SK-N-MC (cell line): Measurements from ENCODE around the gene GABARAP.
A peak's percentile ranks its signal among the peaks of the same experiment; 100 is the strongest.

Source experiments
- DNase-seq: peaks from one replicate; pipeline ENCODE4 v3.0.0-alpha.2; 2011; ENCODE audit warnings: low read depth, low spot score
- H3K27ac ChIP-seq: fragments of 200-600 bp; sonication (generic); 2 replicates; pipeline ENCODE4 v1.5.1; 2016; ENCODE audit warnings: mixed run types
- H3K36me3 ChIP-seq: fragments of 200-600 bp; sonication (generic); 2 replicates; pipeline ENCODE4 v1.6.1; 2017; ENCODE audit warnings: antibody characterized with exemption, low read length, mixed read lengths; ENCODE audit not compliant: insufficient read depth
- H3K4me3 ChIP-seq: fragments of 200-600 bp; sonication (generic); 2 replicates; pipeline ENCODE4 v1.5.1; 2016
- H3K9ac ChIP-seq: fragments of 200-600 bp; sonication (generic); 2 replicates; pipeline ENCODE4 v1.8.0; 2017; ENCODE audit warnings: mixed run types, mixed read lengths; ENCODE audit not compliant: insufficient read length
- H3K9me3 ChIP-seq: fragments of 200-600 bp; sonication (generic); 2 replicates; pipeline ENCODE4 v1.6.1; 2017; ENCODE audit warnings: low read depth, mild to moderate bottlenecking, antibody characterized with exemption, low read length, moderate library complexity, mixed read lengths
- EZH2 ChIP-seq: fragments of 200-600 bp; sonication (generic); IDR thresholded peaks from one replicate; pipeline ENCODE4 v1.6.1; 2017; ENCODE audit warnings: antibody characterized with exemption
- FOXP2 ChIP-seq: optimal IDR thresholded peaks from 2 replicates; pipeline ENCODE3; 2011; ENCODE audit warnings: mild to moderate bottlenecking, moderate library complexity; ENCODE audit not compliant: insufficient read depth; ENCODE audit errors: extremely low read length, control extremely low read depth
- POLR2AphosphoS5 ChIP-seq: IDR thresholded peaks from 2 replicates; pipeline ENCODE4 v1.6.1; 2012; ENCODE audit warnings: mild to moderate bottlenecking, low read depth, low read length, borderline replicate concordance

The GABARAP gene

GRCh38 chr17:7233701-7234082 is 8.6 kb downstream of the GABARAP start:
- Histone ChIP-seq H3K9me3 (no peaks in the 10 kb centered on the region), H3K9ac (peak overlapping the region; percentile 88), H3K36me3 (peaks cover 48% of the 10 kb centered on the region), H3K27ac (peak overlapping the region; percentile 80), H3K4me3 (peak overlapping the region; percentile 80)
- TF ChIP-seq POLR2AphosphoS5 (no peak), FOXP2 (no peak), EZH2 (no peak)
- no peak for DNase-seq

GRCh38 chr17:7232114-7232513 is 10.1 kb downstream of the GABARAP start:
- DNase-seq, result no peak
- Histone ChIP-seq H3K9ac (peak overlapping the region; percentile 62), H3K36me3 (peaks cover 59% of the 10 kb centered on the region), H3K27ac (no peak overlapping the region), H3K9me3 (no peaks in the 10 kb centered on the region), H3K4me3 (peak overlapping the region; percentile 80)
- no peak for TF ChIP-seq FOXP2
- no peak for TF ChIP-seq POLR2AphosphoS5
- TF ChIP-seq EZH2, result no peak

GRCh38 chr17:7229504-7229903 is 12.7 kb downstream of the GABARAP start:
- TF ChIP-seq EZH2 (no peak), FOXP2 (no peak)
- H3K9ac ChIP-seq, result no peak overlapping the region
- H3K4me3 ChIP-seq, result no peak overlapping the region
- DNase-seq, result no peak
- no peaks in the 10 kb centered on the region for H3K9me3 ChIP-seq
- H3K27ac ChIP-seq, result no peak overlapping the region
- H3K36me3 ChIP-seq, result peaks cover 61% of the 10 kb centered on the region

GRCh38 chr17:7228920-7229319 is 13.3 kb downstream of the GABARAP start:
- TF ChIP-seq FOXP2 (no peak), POLR2AphosphoS5 (no peak), EZH2 (no peak)
- Histone ChIP-seq H3K9me3 (no peaks in the 10 kb centered on the region), H3K36me3 (peaks cover 66% of the 10 kb centered on the region), H3K4me3 (no peak overlapping the region), H3K27ac (no peak overlapping the region), H3K9ac (no peak overlapping the region)
- DNase-seq, result no peak

GRCh38 chr17:7226721-7227710 is 15.2 kb downstream of the GABARAP start:
- no peaks in the 10 kb centered on the region for H3K9me3 ChIP-seq
- no peak for TF ChIP-seq FOXP2
- TF ChIP-seq POLR2AphosphoS5, result no peak
- TF ChIP-seq EZH2, result no peak
- H3K4me3 ChIP-seq, result no peak overlapping the region
- H3K27ac ChIP-seq, result no peak overlapping the region
- no peak for DNase-seq
- peaks cover 84% of the 10 kb centered on the region for H3K36me3 ChIP-seq
- no peak overlapping the region for H3K9ac ChIP-seq

- Histone ChIP-seq H3K9me3 (no peaks in the 10 kb centered on the region), H3K27ac (peak overlapping the region; percentile 60), H3K4me3 (no peak overlapping the region), H3K36me3 (peaks cover 95% of the 10 kb centered on the region), H3K9ac (no peak overlapping the region)
- no peak for TF ChIP-seq POLR2AphosphoS5
- TF ChIP-seq EZH2, result no peak
- no peak for TF ChIP-seq FOXP2
- DNase-seq, result no peak
These were observed 16.4 kb downstream of the GABARAP start for GRCh38 chr17:7225711-7226331.

- H3K9ac ChIP-seq, result no peak overlapping the region
- TF ChIP-seq POLR2AphosphoS5, result no peak
- no peak for TF ChIP-seq EZH2
- TF ChIP-seq FOXP2, result no peak
- DNase-seq, result no peak
- H3K4me3 ChIP-seq, result no peak overlapping the region
- H3K27ac ChIP-seq, result no peak overlapping the region; the same call in 1 of the 2 replicates
- no peaks in the 10 kb centered on the region for H3K9me3 ChIP-seq
- H3K36me3 ChIP-seq, result peaks cover 86% of the 10 kb centered on the region
These were observed 17.6 kb downstream of the GABARAP start for GRCh38 chr17:7224661-7225111.

- H3K9ac ChIP-seq, result no peak overlapping the region
- H3K9me3 ChIP-seq, result no peaks in the 10 kb centered on the region
- TF ChIP-seq POLR2AphosphoS5 (no peak), FOXP2 (no peak), EZH2 (no peak)
- H3K27ac ChIP-seq, result no peak overlapping the region
- no peak overlapping the region for H3K4me3 ChIP-seq
- DNase-seq, result no peak
- H3K36me3 ChIP-seq, result peaks cover 80% of the 10 kb centered on the region
These were observed 18.1 kb downstream of the GABARAP start for GRCh38 chr17:7224110-7224509.
